ENCODE results near the gene CYP2A6.
"Not testable (repeated sequence)": the region's sequence is repeated elsewhere in the genome, so short reads cannot be mapped to it uniquely, and the experiment has no call there.

- TF ChIP-seq, protein P1, sequence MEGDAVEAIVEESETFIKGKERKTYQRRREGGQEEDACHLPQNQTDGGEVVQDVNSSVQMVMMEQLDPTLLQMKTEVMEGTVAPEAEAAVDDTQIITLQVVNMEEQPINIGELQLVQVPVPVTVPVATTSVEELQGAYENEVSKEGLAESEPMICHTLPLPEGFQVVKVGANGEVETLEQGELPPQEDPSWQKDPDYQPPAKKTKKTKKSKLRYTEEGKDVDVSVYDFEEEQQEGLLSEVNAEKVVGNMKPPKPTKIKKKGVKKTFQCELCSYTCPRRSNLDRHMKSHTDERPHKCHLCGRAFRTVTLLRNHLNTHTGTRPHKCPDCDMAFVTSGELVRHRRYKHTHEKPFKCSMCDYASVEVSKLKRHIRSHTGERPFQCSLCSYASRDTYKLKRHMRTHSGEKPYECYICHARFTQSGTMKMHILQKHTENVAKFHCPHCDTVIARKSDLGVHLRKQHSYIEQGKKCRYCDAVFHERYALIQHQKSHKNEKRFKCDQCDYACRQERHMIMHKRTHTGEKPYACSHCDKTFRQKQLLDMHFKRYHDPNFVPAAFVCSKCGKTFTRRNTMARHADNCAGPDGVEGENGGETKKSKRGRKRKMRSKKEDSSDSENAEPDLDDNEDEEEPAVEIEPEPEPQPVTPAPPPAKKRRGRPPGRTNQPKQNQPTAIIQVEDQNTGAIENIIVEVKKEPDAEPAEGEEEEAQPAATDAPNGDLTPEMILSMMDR (IDR thresholded peaks at IDR 0.05) = not testable (repeated sequence)
- not testable (repeated sequence) for TF ChIP-seq EP300 (IDR thresholded peaks at IDR 0.05); POLR2A (IDR thresholded peaks at IDR 0.05; ENCODE audit: low read depth)
Measured at GRCh38 chr19:40826699-40827385, 23.4 kb downstream of the CYP2A6 start.

Measured in esophagus muscularis mucosa (tissue), 4 donors.